Activated CD8-positive, alpha-beta memory T cell treated with anti-CD3 and anti-CD28 coated beads, Interleukin-2, amount 50 U/mL, for 4 hours (primary cell): ENCODE measurements around the gene INVS.

Experiments
- DNase-seq: peaks from one replicate; pipeline ENCODE4 v3.0.0-alpha.2; 2020

INVS gene

GRCh38 chr9:100350188-100350587 lies 251.1 kb downstream of the INVS start:
- no peak for DNase-seq
